ENCODE data around the gene FGD6.
"Not testable (repeated sequence)": the region's sequence is repeated elsewhere in the genome, so short reads cannot be mapped to it uniquely, and the experiment has no call there.

The FGD6 gene

GRCh38 chr12:95099270-95099790, 117.9 kb downstream of the FGD6 start:
- no peak for DNase-seq (ENCODE audit: extremely low spot score)
- TF ChIP-seq ELF4 (IDR thresholded peaks at IDR 0.05) (no peak), FOXM1 (IDR thresholded peaks at IDR 0.05; ENCODE audit: borderline replicate concordance) (no peak), FOXK2 (IDR thresholded peaks at IDR 0.05) (no peak), TARDBP (IDR thresholded peaks at IDR 0.05) (no peak), BHLHE40 (IDR thresholded peaks at IDR 0.05; ENCODE audit: borderline replicate concordance) (no peak), ARNT (IDR thresholded peaks at IDR 0.05) (no peak), HDGF (IDR thresholded peaks at IDR 0.05; ENCODE audit: borderline replicate concordance) (no peak), L3MBTL2 (conservative IDR thresholded peaks at IDR 0.05) (no peak), NFRKB (IDR thresholded peaks at IDR 0.05) (no peak), SP1 (IDR thresholded peaks at IDR 0.05) (no peak), ZNF384 (IDR thresholded peaks at IDR 0.05) (no peak), PKNOX1 (IDR thresholded peaks at IDR 0.05) (no peak), FOXA1 (IDR thresholded peaks at IDR 0.05) (no peak), CTBP1 (IDR thresholded peaks at IDR 0.05; ENCODE audit: borderline replicate concordance) (no peak), SUZ12 (IDR thresholded peaks at IDR 0.05) (no peak), LEF1 (IDR thresholded peaks at IDR 0.05; ENCODE audit: borderline replicate concordance) (no peak)
- ChIA-PET POLR2A (interaction anchor here (0.9 kb wide), 1 partner anchor 27 kb away, joined by 3 read pairs; no protein-coding TSS in a partner anchor), CTCF (no interaction called here)

- DNase-seq (ENCODE audit: extremely low spot score): no peak
- CTCF ChIA-PET: no interaction called here
- TF ChIP-seq BHLHE40 (IDR thresholded peaks at IDR 0.05; ENCODE audit: borderline replicate concordance) (no peak), LEF1 (IDR thresholded peaks at IDR 0.05; ENCODE audit: borderline replicate concordance) (no peak), ARNT (IDR thresholded peaks at IDR 0.05) (no peak), TARDBP (IDR thresholded peaks at IDR 0.05) (no peak), NFRKB (IDR thresholded peaks at IDR 0.05) (no peak), SP1 (IDR thresholded peaks at IDR 0.05) (no peak), HDGF (IDR thresholded peaks at IDR 0.05; ENCODE audit: borderline replicate concordance) (no peak), SUZ12 (IDR thresholded peaks at IDR 0.05) (no peak), FOXK2 (IDR thresholded peaks at IDR 0.05) (no peak), L3MBTL2 (conservative IDR thresholded peaks at IDR 0.05) (no peak), ZNF384 (IDR thresholded peaks at IDR 0.05) (no peak), FOXA1 (IDR thresholded peaks at IDR 0.05) (no peak), CTBP1 (IDR thresholded peaks at IDR 0.05; ENCODE audit: borderline replicate concordance) (no peak), ELF4 (IDR thresholded peaks at IDR 0.05) (no peak), PKNOX1 (IDR thresholded peaks at IDR 0.05) (no peak), FOXM1 (IDR thresholded peaks at IDR 0.05; ENCODE audit: borderline replicate concordance) (no peak)
- POLR2A ChIA-PET: no interaction called here
These were observed 120.4 kb downstream of the FGD6 start for GRCh38 chr12:95096852-95097251.

- ChIA-PET POLR2A (no interaction called here), CTCF (no interaction called here)
- TF ChIP-seq ELF4 (IDR thresholded peaks at IDR 0.05) (no peak), FOXM1 (IDR thresholded peaks at IDR 0.05; ENCODE audit: borderline replicate concordance) (no peak), FOXK2 (IDR thresholded peaks at IDR 0.05) (no peak), LEF1 (IDR thresholded peaks at IDR 0.05; ENCODE audit: borderline replicate concordance) (no peak), CTBP1 (IDR thresholded peaks at IDR 0.05; ENCODE audit: borderline replicate concordance) (no peak), TARDBP (IDR thresholded peaks at IDR 0.05) (no peak), BHLHE40 (IDR thresholded peaks at IDR 0.05; ENCODE audit: borderline replicate concordance) (no peak), NFRKB (IDR thresholded peaks at IDR 0.05) (no peak), SP1 (IDR thresholded peaks at IDR 0.05) (no peak)
- no peak for DNase-seq (ENCODE audit: extremely low spot score)
These were observed 120.9 kb downstream of the FGD6 start for GRCh38 chr12:95096378-95096777.

- DNase-seq (ENCODE audit: extremely low spot score); POLR2A ChIA-PET; CTCF ChIA-PET: not testable (repeated sequence)
These were observed 121.4 kb downstream of the FGD6 start for GRCh38 chr12:95095866-95096265.

GRCh38 chr12:95089462-95089861, 127.8 kb downstream of the FGD6 start:
- CTCF ChIA-PET: no interaction called here

More at GRCh38 chr12:95089462-95089861, 127.8 kb downstream of the FGD6 start:
- POLR2A ChIA-PET: no interaction called here
- no peak for DNase-seq (ENCODE audit: extremely low spot score)
- TF ChIP-seq L3MBTL2 (conservative IDR thresholded peaks at IDR 0.05): no peak
- no peak for TF ChIP-seq NFRKB (IDR thresholded peaks at IDR 0.05)
- TF ChIP-seq HDGF (IDR thresholded peaks at IDR 0.05; ENCODE audit: borderline replicate concordance): no peak
- TF ChIP-seq ZNF384 (IDR thresholded peaks at IDR 0.05): no peak
- no peak for TF ChIP-seq SUZ12 (IDR thresholded peaks at IDR 0.05)
- no peak for TF ChIP-seq SP1 (IDR thresholded peaks at IDR 0.05)
- no peak for TF ChIP-seq CTBP1 (IDR thresholded peaks at IDR 0.05; ENCODE audit: borderline replicate concordance)
- no peak for TF ChIP-seq FOXM1 (IDR thresholded peaks at IDR 0.05; ENCODE audit: borderline replicate concordance)
- no peak for TF ChIP-seq FOXK2 (IDR thresholded peaks at IDR 0.05)
- no peak for TF ChIP-seq PKNOX1 (IDR thresholded peaks at IDR 0.05)
- no peak for TF ChIP-seq ELF4 (IDR thresholded peaks at IDR 0.05)
- TF ChIP-seq FOXA1 (IDR thresholded peaks at IDR 0.05): no peak
- TF ChIP-seq BHLHE40 (IDR thresholded peaks at IDR 0.05; ENCODE audit: borderline replicate concordance): no peak
- no peak for TF ChIP-seq LEF1 (IDR thresholded peaks at IDR 0.05; ENCODE audit: borderline replicate concordance)
- TF ChIP-seq TARDBP (IDR thresholded peaks at IDR 0.05): no peak
- TF ChIP-seq ARNT (IDR thresholded peaks at IDR 0.05): no peak
